HepG2 (cell line): Measurements from ENCODE around the gene SUPT4H1. TPM values are rescaled to one million over a fixed set of nuclear protein-coding genes. Genes with fewer than 3 reads are reported as not detected.

Experiments used
- BORCS8-MEF2B ChIP-seq: sonication (generic); formaldehyde crosslinking; IDR thresholded peaks from 2 replicates; pipeline ENCODE4 v1.8.0; 2022; ENCODE audit warnings: mild to moderate bottlenecking, missing genetic modification reagents
- JUNB ChIP-seq: sonication (generic); formaldehyde crosslinking; IDR thresholded peaks from 2 replicates; pipeline ENCODE4 v1.8.0; 2022; ENCODE audit warnings: missing genetic modification reagents, mild to moderate bottlenecking, borderline replicate concordance
- JUND ChIP-seq: sonication (generic); formaldehyde crosslinking; IDR thresholded peaks from 2 replicates; pipeline ENCODE4 v1.8.0; 2022; ENCODE audit warnings: mild to moderate bottlenecking, missing genetic modification reagents
- MTERF4 ChIP-seq: sonication (generic); formaldehyde crosslinking; IDR thresholded peaks from 2 replicates; pipeline ENCODE4 v1.8.0; 2023; ENCODE audit warnings: mild to moderate bottlenecking, missing genetic modification reagents
- NR2F2 ChIP-seq: IDR thresholded peaks from 2 replicates; pipeline ENCODE4 v1.6.1; 2012; ENCODE audit warnings: low read depth, inconsistent platforms, borderline replicate concordance
- NR2F6 ChIP-seq, 2 experiments: IDR thresholded peaks; 2 replicates each; pipeline ENCODE4 v1.6.1; 2016; ENCODE audit warnings: antibody characterized with exemption in 1 of 2, mild to moderate bottlenecking in 1 of 2
- REPIN1 ChIP-seq: sonication (generic); formaldehyde crosslinking; IDR thresholded peaks from 2 replicates; pipeline ENCODE4 v1.8.0; 2022; ENCODE audit warnings: missing genetic modification reagents, low read depth, mild to moderate bottlenecking, borderline replicate concordance
- SP1 ChIP-seq, 2 experiments: fragments of 450-650 bp in 1 of 2; sonication (generic) in 1 of 2; formaldehyde crosslinking in 1 of 2; IDR thresholded peaks; 2 replicates each; pipeline versions ENCODE4 v1.4.0 to v1.6.1; 2016 to 2020; ENCODE audit warnings: missing genetic modification reagents in 1 of 2
- ZBTB7B ChIP-seq: sonication (generic); formaldehyde crosslinking; IDR thresholded peaks from 2 replicates; pipeline ENCODE4 v1.4.0; 2020; ENCODE audit warnings: missing genetic modification reagents
- ZFY ChIP-seq: sonication (generic); formaldehyde crosslinking; IDR thresholded peaks from 2 replicates; pipeline ENCODE4 v1.4.0; 2020; ENCODE audit warnings: missing genetic modification reagents
- ZMAT5 ChIP-seq: sonication (generic); formaldehyde crosslinking; IDR thresholded peaks from 2 replicates; pipeline ENCODE4 v1.5.0; 2020; ENCODE audit warnings: mild to moderate bottlenecking, low read depth, missing genetic modification reagents, borderline replicate concordance
- ZNF18 ChIP-seq: sonication (generic); formaldehyde crosslinking; IDR thresholded peaks from 2 replicates; pipeline ENCODE4 v1.8.0; 2022; ENCODE audit warnings: mild to moderate bottlenecking, missing genetic modification reagents; ENCODE audit not compliant: insufficient replicate concordance
- ZNF24 ChIP-seq: fragments of 450-650 bp; IDR thresholded peaks from 2 replicates; pipeline ENCODE4 v1.6.1; 2017; ENCODE audit warnings: antibody characterized with exemption, mild to moderate bottlenecking
- ZNF605 ChIP-seq: sonication (generic); formaldehyde crosslinking; IDR thresholded peaks from 2 replicates; pipeline ENCODE4 v1.8.0; 2022; ENCODE audit warnings: mild to moderate bottlenecking, missing genetic modification reagents
- ZNF775 ChIP-seq: sonication (generic); formaldehyde crosslinking; IDR thresholded peaks from 2 replicates; pipeline ENCODE4 v1.4.0; 2020; ENCODE audit warnings: missing genetic modification reagents, mild to moderate bottlenecking, moderate library complexity, borderline replicate concordance
- polyA plus RNA-seq, 8 experiments: library from polyadenylated mRNA; depleted of rRNA in 3 of 8; stranded (reverse) in 7 of 8; unstranded in 1 of 8; fragments of >200 nt; fragmentation: Illumina TruSeq in 4 of 8; extraction: Trizol in 4 of 8; gene quantifications; 2 replicates each; pipeline versions ENCODE4 v1.2.1 to v1.2.3, GENCODE V29; 2011 to 2016; ENCODE audit warnings: low read depth in 4 of 8, missing spikeins in 1 of 8, mixed read lengths in 1 of 8; ENCODE audit not compliant: insufficient read depth in 1 of 8
- total RNA-seq, 5 experiments: library from RNA; depleted of rRNA; stranded (reverse); fragments of >200 nt; fragmentation: Illumina TruSeq; extraction: Trizol; gene quantifications; 2 replicates each; pipeline ENCODE4 v1.2.3, GENCODE V29; 2016; ENCODE audit warnings: low read depth in 1 of 5
- TF ChIP-seq, protein P1 (sequence below): sonication (generic); formaldehyde crosslinking; conservative IDR thresholded peaks from 2 replicates; pipeline ENCODE4 v1.4.0; 2020; ENCODE audit warnings: missing genetic modification reagents
- TF ChIP-seq, protein P2 (sequence below): IDR thresholded peaks from 2 replicates; pipeline ENCODE4 v1.6.1; 2016
- TF ChIP-seq, protein P3 (sequence below): sonication (generic); formaldehyde crosslinking; IDR thresholded peaks from 2 replicates; pipeline ENCODE4 v1.4.0; 2020; ENCODE audit warnings: missing genetic modification reagents

Gene SUPT4H1
- total and polyA plus RNA-seq, 2 of the 13 experiments (the other 11 are each of a cell fraction or from before 2014, with no cell fraction given), result 155 to 244 TPM

DNA sequence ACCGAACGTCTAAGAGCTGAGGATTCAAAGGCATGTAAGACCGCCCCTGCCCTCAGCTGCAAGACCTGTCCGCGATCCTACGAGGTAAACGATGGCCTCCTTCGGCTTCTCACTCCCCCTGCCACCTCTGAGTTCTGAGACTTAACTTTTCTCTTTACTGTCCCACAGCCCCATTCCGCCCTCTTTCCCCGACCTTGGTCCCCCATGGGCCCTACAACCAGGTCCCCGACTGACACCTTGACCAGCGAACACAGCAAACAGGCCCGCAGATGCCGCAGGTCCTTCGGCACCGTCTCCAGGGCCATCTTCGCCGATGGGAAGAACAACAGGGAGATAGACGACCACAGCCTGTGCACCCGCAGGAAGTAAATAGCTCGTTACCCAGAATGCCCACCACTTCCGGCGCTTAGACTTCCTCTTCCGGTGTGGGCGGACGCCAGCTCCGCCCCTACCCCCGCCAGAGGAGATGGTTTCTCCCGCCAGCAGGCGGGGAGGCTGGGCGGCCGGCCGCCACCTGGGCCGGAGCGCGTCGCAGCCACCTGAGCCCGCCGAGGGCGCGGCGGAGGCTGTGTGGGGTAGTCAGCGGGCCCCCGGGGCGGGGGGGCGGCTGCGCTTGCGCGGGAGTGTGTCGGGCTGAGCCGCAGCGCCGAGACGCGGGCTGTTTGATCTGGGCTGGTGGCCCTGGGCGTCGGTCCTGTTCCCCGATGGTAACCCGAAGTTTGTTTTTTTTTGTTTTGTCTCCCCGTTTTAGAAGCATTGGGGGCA is at the start of gene SUPT4H1 (continued):
- 0 out of 2 replicates have a peak, but pooled peaks have one; percentile 21 for TF ChIP-seq MTERF4 (CRISPR knock-in tag)
- peak; percentile 66 for TF ChIP-seq ZBTB7B (CRISPR knock-in tag)
- TF ChIP-seq JUND (CRISPR knock-in tag), result 0 out of 2 replicates have a peak, but pooled peaks have one; percentile 25
- TF ChIP-seq, protein P1, sequence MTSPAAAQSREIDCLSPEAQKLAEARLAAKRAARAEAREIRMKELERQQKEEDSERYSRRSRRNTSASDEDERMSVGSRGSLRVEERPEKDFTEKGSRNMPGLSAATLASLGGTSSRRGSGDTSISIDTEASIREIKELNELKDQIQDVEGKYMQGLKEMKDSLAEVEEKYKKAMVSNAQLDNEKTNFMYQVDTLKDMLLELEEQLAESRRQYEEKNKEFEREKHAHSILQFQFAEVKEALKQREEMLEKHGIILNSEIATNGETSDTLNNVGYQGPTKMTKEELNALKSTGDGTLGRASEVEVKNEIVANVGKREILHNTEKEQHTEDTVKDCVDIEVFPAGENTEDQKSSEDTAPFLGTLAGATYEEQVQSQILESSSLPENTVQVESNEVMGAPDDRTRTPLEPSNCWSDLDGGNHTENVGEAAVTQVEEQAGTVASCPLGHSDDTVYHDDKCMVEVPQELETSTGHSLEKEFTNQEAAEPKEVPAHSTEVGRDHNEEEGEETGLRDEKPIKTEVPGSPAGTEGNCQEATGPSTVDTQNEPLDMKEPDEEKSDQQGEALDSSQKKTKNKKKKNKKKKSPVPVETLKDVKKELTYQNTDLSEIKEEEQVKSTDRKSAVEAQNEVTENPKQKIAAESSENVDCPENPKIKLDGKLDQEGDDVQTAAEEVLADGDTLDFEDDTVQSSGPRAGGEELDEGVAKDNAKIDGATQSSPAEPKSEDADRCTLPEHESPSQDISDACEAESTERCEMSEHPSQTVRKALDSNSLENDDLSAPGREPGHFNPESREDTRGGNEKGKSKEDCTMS, result no peak
- TF ChIP-seq NR2F2, result peak; percentile 35; the same call in 1 of the 2 replicates
- TF ChIP-seq JUNB (CRISPR knock-in tag), result peak; percentile 72; the same call in 1 of the 2 replicates
- TF ChIP-seq, protein P2, sequence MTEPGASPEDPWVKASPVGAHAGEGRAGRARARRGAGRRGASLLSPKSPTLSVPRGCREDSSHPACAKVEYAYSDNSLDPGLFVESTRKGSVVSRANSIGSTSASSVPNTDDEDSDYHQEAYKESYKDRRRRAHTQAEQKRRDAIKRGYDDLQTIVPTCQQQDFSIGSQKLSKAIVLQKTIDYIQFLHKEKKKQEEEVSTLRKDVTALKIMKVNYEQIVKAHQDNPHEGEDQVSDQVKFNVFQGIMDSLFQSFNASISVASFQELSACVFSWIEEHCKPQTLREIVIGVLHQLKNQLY (CRISPR knock-in tag), result no peak; the same call in 1 of the 2 replicates
- peak; percentile 74 for TF ChIP-seq ZNF18 (CRISPR knock-in tag)
- peak; percentile 97 for TF ChIP-seq BORCS8-MEF2B (CRISPR knock-in tag)
- no peak for TF ChIP-seq NR2F6 (IDR thresholded peaks at IDR 0.05)
- peak; percentile 47; the same call in 1 of the 2 replicates for TF ChIP-seq NR2F6 (CRISPR knock-in tag; IDR thresholded peaks at IDR 0.05)
- TF ChIP-seq ZMAT5 (CRISPR knock-in tag), result no peak
- peak; percentile 66 for TF ChIP-seq ZNF605 (CRISPR knock-in tag)
- TF ChIP-seq ZNF775, result peak; percentile 60; the same call in 1 of the 2 replicates
- TF ChIP-seq, protein P3, sequence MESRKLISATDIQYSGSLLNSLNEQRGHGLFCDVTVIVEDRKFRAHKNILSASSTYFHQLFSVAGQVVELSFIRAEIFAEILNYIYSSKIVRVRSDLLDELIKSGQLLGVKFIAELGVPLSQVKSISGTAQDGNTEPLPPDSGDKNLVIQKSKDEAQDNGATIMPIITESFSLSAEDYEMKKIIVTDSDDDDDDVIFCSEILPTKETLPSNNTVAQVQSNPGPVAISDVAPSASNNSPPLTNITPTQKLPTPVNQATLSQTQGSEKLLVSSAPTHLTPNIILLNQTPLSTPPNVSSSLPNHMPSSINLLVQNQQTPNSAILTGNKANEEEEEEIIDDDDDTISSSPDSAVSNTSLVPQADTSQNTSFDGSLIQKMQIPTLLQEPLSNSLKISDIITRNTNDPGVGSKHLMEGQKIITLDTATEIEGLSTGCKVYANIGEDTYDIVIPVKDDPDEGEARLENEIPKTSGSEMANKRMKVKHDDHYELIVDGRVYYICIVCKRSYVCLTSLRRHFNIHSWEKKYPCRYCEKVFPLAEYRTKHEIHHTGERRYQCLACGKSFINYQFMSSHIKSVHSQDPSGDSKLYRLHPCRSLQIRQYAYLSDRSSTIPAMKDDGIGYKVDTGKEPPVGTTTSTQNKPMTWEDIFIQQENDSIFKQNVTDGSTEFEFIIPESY, result no peak
- peak; percentile 80 for TF ChIP-seq ZFY (CRISPR knock-in tag)
- peak; percentile 95 for TF ChIP-seq REPIN1 (CRISPR knock-in tag)
- no peak for TF ChIP-seq SP1 (IDR thresholded peaks at IDR 0.05)
- TF ChIP-seq SP1 (CRISPR knock-in tag; IDR thresholded peaks at IDR 0.05), result peak; percentile 96
- no peak for TF ChIP-seq ZNF24
